ENCODE results near the gene SREBF2.
"Not testable (repeated sequence)": the region's sequence is repeated elsewhere in the genome, so short reads cannot be mapped to it uniquely, and the experiment has no call there.

SREBF2 gene

GRCh38 chr22:41946629-41947423 is 113.9 kb downstream of the SREBF2 start, which contains the start of gene CENPM:
Gene CENPM (minus strand): TSS chr22:41947152. CDS start chr22:41947076, 76 bp downstream.
- peak; percentile 76 for DNase-seq (ENCODE audit: low read depth, low spot score)

GRCh38 chr22:41947424-41948080 is 114.6 kb downstream of the SREBF2 start:
- no peak for DNase-seq (ENCODE audit: low read depth, low spot score)

GRCh38 chr22:41948142-41948541 is 115.2 kb downstream of the SREBF2 start:
- DNase-seq (ENCODE audit: low read depth, low spot score) = no peak

- not testable (repeated sequence) for DNase-seq (ENCODE audit: low read depth, low spot score)
These were observed 116.0 kb downstream of the SREBF2 start for GRCh38 chr22:41948928-41949296.

- no peak for DNase-seq (ENCODE audit: low read depth, low spot score)
These were observed 116.5 kb downstream of the SREBF2 start for GRCh38 chr22:41949297-41949965.

GRCh38 chr22:41951898-41952474 is 119.1 kb downstream of the SREBF2 start, which contains the start of gene SMIM45:
Gene SMIM45 (plus strand): TSS chr22:41952150.
- DNase-seq (ENCODE audit: low read depth, low spot score) = no peak

- no peak for DNase-seq (ENCODE audit: low read depth, low spot score)
These were observed 119.8 kb downstream of the SREBF2 start for GRCh38 chr22:41952713-41953112.
